Right cardiac atrium (tissue), 5 donors: ENCODE measurements around the gene RAMACL. TPM values are rescaled to one million over a fixed set of nuclear protein-coding genes. Genes with fewer than 3 reads are reported as not detected.
"Not testable (repeated sequence)": the region's sequence is repeated elsewhere in the genome, so short reads cannot be mapped to it uniquely, and the experiment has no call there.

Source experiments
- ATAC-seq, 2 donors: fragments of 200-7000 bp; cut with Tn5 transposase; one replicate each; pipeline versions ENCODE4 v1.8.0 to v1.9.1; 2020; ENCODE audit warnings: moderate library complexity in 2 of 2, mild to moderate bottlenecking in 1 of 2
- DNase-seq, 3 donors: peaks; one replicate each; pipeline ENCODE4 v3.0.0-alpha.2; 2020
- H3K27ac ChIP-seq: one replicate; pipeline ENCODE4 v1.5.1; 2013; ENCODE audit warnings: mild to moderate bottlenecking, low read length, control low read depth, moderate library complexity
- H3K27me3 ChIP-seq: one replicate; pipeline ENCODE4 v1.6.1; 2013; ENCODE audit not compliant: control insufficient read depth, insufficient read depth
- H3K4me1 ChIP-seq: one replicate; pipeline ENCODE4 v1.6.1; 2013; ENCODE audit warnings: low read length; ENCODE audit not compliant: control insufficient read depth, insufficient read depth
- H3K4me3 ChIP-seq: one replicate; pipeline ENCODE4 v1.5.1; 2013; ENCODE audit warnings: low read length, control low read depth
- H3K9me3 ChIP-seq: one replicate; pipeline ENCODE4 v1.6.1; 2013; ENCODE audit warnings: low read length; ENCODE audit not compliant: control insufficient read depth
- WGBS: extraction: QIAGEN DNeasy Blood & Tissue Kit; methylation state at CpG from one replicate; pipeline ENCODE4 v1.1.7; 2013; 5-methylcytosine and 5-hydroxymethylcytosine counted together
- intact Hi-C, 4 donors: fragments of 100-400 bp; cut with DNase I; formaldehyde crosslinking; loops; one replicate each; pipeline versions ENCODE4 v1.11.0 to v1.14.0; 2022 to 2023
- long read RNA-seq, 4 donors: library from polyadenylated mRNA; unstranded; transcript quantifications; one replicate each; pipeline ENCODE4 v2.0.0, GENCODE V29; 2020 to 2021
- polyA plus RNA-seq: library from polyadenylated mRNA; stranded (reverse); fragments of 200-250 nt; gene quantifications from one replicate; pipeline ENCODE4 v1.2.3, GENCODE V29; 2013
- total RNA-seq, 4 donors: library from RNA; stranded (reverse); fragmentation: NEBNext Ultra II Directional; extraction: Animal tissue kit (Norgen Biotek cat#: 25700); gene quantifications; one replicate each; pipeline ENCODE4 v1.2.1, GENCODE V29; 2021
- donor health status: healthy with polysubstance abuse.
- donor health status: DM: no; HTN: yes; CAD: no.
- donor health status: DM: no; HTN: no; CAD: no.
- donor health status: DM: no; HTN: yes; CAD: no; lungs with severe emphysema.
- donor health status: DM: yes; HTN: yes; CAD: no.

RAMACL gene
- total RNA-seq: 1 to 10 TPM in 1 of 4 donors, under 1 TPM in 3; 0.31 to 1.0 (median 0.61) TPM
- polyA plus RNA-seq: 0.38 TPM
- long read RNA-seq, donor 1, partial matches to known transcripts: 0 of 4 reads
- long read RNA-seq, donor 1, other reads (novel, unspliced or antisense): 0 of 4 reads
- long read RNA-seq, donor 2: 0 reads
- long read RNA-seq, donor 3: 0 reads
- long read RNA-seq, donor 4: 0 reads

- intact Hi-C loops: no loop called here
- Histone ChIP-seq H3K27me3 (no peaks in the 10 kb centered on the region), H3K9me3 (no peaks in the 10 kb centered on the region), H3K4me1 (peaks cover 4% of the 10 kb centered on the region), H3K4me3 (no peak within 1 kb of the TSS), H3K27ac (no peak within 1 kb of the TSS)
- 97% methylated on average over 9 of the region's 9 CpGs for WGBS
- ATAC-seq: peak; percentile 50 to 62
- DNase-seq: peak in 1 of 3 donors; percentile 56
These were observed at the start of gene RAMACL for GRCh38 chr6:166586424-166587156. TSS of gene RAMACL (minus strand) at chr6:166586678. CDS start at chr6:166586477, 201 bp downstream.

GRCh38 chr6:166635013-166635970, 48.8 kb upstream of the RAMACL start:
- Histone ChIP-seq H3K27ac (no peak overlapping the region), H3K27me3 (no peaks in the 10 kb centered on the region), H3K9me3 (no peaks in the 10 kb centered on the region), H3K4me1 (peaks cover 5% of the 10 kb centered on the region), H3K4me3 (no peak overlapping the region)
- intact Hi-C loops: loop anchor here in 1 of 4 donors (10.0 kb wide), 1 partner anchor 180 kb away; no protein-coding TSS in a partner anchor
- no peak for ATAC-seq
- 91% methylated on average over 20 of the region's 20 CpGs for WGBS
- DNase-seq: no peak

- not testable (repeated sequence) for H3K27me3 ChIP-seq, DNase-seq, H3K27ac ChIP-seq, H3K4me1 ChIP-seq, H3K9me3 ChIP-seq, H3K4me3 ChIP-seq, ATAC-seq
- intact Hi-C loops: loop anchor here in 1 of 4 donors (10.0 kb wide), 1 partner anchor 180 kb away; no protein-coding TSS in a partner anchor
- WGBS: 96% methylated on average over 4 of the region's 4 CpGs
These were observed 48.1 kb upstream of the RAMACL start for GRCh38 chr6:166634581-166634980.

- Histone ChIP-seq H3K27ac (peak overlapping the region; percentile 90), H3K4me1 (peaks cover 5% of the 10 kb centered on the region), H3K4me3 (no peak overlapping the region), H3K27me3 (no peaks in the 10 kb centered on the region), H3K9me3 (no peaks in the 10 kb centered on the region)
- DNase-seq (no peak), ATAC-seq (peak; percentile 65 to 73)
- WGBS: 63% methylated on average over 26 of the region's 26 CpGs
- intact Hi-C loops: loop anchor here in 1 of 4 donors (10.0 kb wide), 1 partner anchor 179 kb away; no protein-coding TSS in a partner anchor
These were observed 47.5 kb upstream of the RAMACL start for GRCh38 chr6:166633732-166634535.

GRCh38 chr6:166632731-166633130, 46.3 kb upstream of the RAMACL start:
- no peaks in the 10 kb centered on the region for H3K27me3 ChIP-seq
- H3K27ac ChIP-seq: no peak overlapping the region
- DNase-seq (no peak), ATAC-seq (no peak)
- peaks cover 8% of the 10 kb centered on the region for H3K4me1 ChIP-seq
- no peaks in the 10 kb centered on the region for H3K9me3 ChIP-seq
- no peak overlapping the region for H3K4me3 ChIP-seq
- 95% methylated on average over 11 of the region's 11 CpGs for WGBS
- intact Hi-C loops: loop anchor here in 1 of 4 donors (10.0 kb wide), 1 partner anchor 178 kb away; no protein-coding TSS in a partner anchor

GRCh38 chr6:166630462-166630861, 44.0 kb upstream of the RAMACL start:
- no peaks in the 10 kb centered on the region for H3K27me3 ChIP-seq
- H3K4me3 ChIP-seq: no peak overlapping the region
- intact Hi-C loops: loop anchor here in 1 of 4 donors (10.0 kb wide), 1 partner anchor 176 kb away; no protein-coding TSS in a partner anchor
- no peak for ATAC-seq
- H3K27ac ChIP-seq: no peak overlapping the region
- no peaks in the 10 kb centered on the region for H3K9me3 ChIP-seq
- DNase-seq: no peak
- H3K4me1 ChIP-seq: peaks cover 6% of the 10 kb centered on the region
- WGBS: 69% methylated on average over 6 of the region's 6 CpGs

GRCh38 chr6:166629628-166630027, 43.1 kb upstream of the RAMACL start:
- WGBS: 83% methylated on average over 5 of the region's 5 CpGs
- Histone ChIP-seq H3K4me1 (peaks cover 8% of the 10 kb centered on the region), H3K27ac (no peak overlapping the region), H3K4me3 (no peak overlapping the region), H3K27me3 (no peaks in the 10 kb centered on the region), H3K9me3 (no peaks in the 10 kb centered on the region)
- intact Hi-C loops: loop anchor here in 2 of 4 donors (10.0 kb wide), 2 partner anchors 75 to 175 kb away; no protein-coding TSS in a partner anchor
- ATAC-seq (no peak), DNase-seq (no peak)

GRCh38 chr6:166627875-166628801, 41.7 kb upstream of the RAMACL start:
- DNase-seq: peak; percentile 87 to 94 (median 93)
- Histone ChIP-seq H3K27ac (peak overlapping the region; percentile 97), H3K27me3 (no peaks in the 10 kb centered on the region), H3K4me1 (peaks cover 13% of the 10 kb centered on the region), H3K4me3 (peak overlapping the region; percentile 81), H3K9me3 (no peaks in the 10 kb centered on the region)
- intact Hi-C loops: loop anchor here in 2 of 4 donors (10.0 kb wide), 1 partner anchor 73 kb away; no protein-coding TSS in a partner anchor
- WGBS: 1% methylated on average over 61 of the region's 61 CpGs
- ATAC-seq: peak; percentile 60 to 80
